KOPT-K1 (cell line): ENCODE data around the gene CALY.
A peak's percentile ranks its signal among the peaks of the same experiment; 100 is the strongest.

Experiments
- H3K27ac ChIP-seq: fragments of 200-600 bp; sonication (generic); 2 replicates; pipeline ENCODE4 v1.5.1; 2016; ENCODE audit warnings: antibody characterized with exemption, mild to moderate bottlenecking, low read depth, low read length; ENCODE audit not compliant: poor library complexity, severe bottlenecking
- H3K36me3 ChIP-seq: fragments of 200-600 bp; sonication (generic); 2 replicates; pipeline ENCODE4 v1.5.1; 2017; ENCODE audit warnings: antibody characterized with exemption, mild to moderate bottlenecking, low read length, moderate library complexity; ENCODE audit not compliant: insufficient read depth
- H3K9me3 ChIP-seq: fragments of 200-600 bp; sonication (generic); 2 replicates; pipeline ENCODE4 v1.5.1; 2017; ENCODE audit warnings: antibody characterized with exemption, low read length, mild to moderate bottlenecking; ENCODE audit not compliant: insufficient read depth, poor library complexity, severe bottlenecking

The CALY gene

GRCh38 chr10:133358925-133359310 lies 22.2 kb upstream of the CALY start:
- Histone ChIP-seq H3K9me3 (no peaks in the 10 kb centered on the region), H3K27ac (no peak overlapping the region), H3K36me3 (peaks cover 17% of the 10 kb centered on the region; the same call in 1 of the 2 replicates)

- no peak overlapping the region for H3K27ac ChIP-seq
- no peaks in the 10 kb centered on the region for H3K9me3 ChIP-seq
- peaks cover 17% of the 10 kb centered on the region; the same call in 1 of the 2 replicates for H3K36me3 ChIP-seq
Measured at GRCh38 chr10:133358162-133358924, 21.6 kb upstream of the CALY start.

GRCh38 chr10:133357285-133358161 lies 20.8 kb upstream of the CALY start, which contains the start of gene FUOM:
Gene FUOM (minus strand): TSS chr10:133358019. CDS start chr10:133358007, 12 bp downstream.
- Histone ChIP-seq H3K27ac (peak within 1 kb of the TSS; percentile 55), H3K9me3 (no peaks in the 10 kb centered on the region), H3K36me3 (peaks cover 10% of the 10 kb centered on the region; the same call in 1 of the 2 replicates)

DNA sequence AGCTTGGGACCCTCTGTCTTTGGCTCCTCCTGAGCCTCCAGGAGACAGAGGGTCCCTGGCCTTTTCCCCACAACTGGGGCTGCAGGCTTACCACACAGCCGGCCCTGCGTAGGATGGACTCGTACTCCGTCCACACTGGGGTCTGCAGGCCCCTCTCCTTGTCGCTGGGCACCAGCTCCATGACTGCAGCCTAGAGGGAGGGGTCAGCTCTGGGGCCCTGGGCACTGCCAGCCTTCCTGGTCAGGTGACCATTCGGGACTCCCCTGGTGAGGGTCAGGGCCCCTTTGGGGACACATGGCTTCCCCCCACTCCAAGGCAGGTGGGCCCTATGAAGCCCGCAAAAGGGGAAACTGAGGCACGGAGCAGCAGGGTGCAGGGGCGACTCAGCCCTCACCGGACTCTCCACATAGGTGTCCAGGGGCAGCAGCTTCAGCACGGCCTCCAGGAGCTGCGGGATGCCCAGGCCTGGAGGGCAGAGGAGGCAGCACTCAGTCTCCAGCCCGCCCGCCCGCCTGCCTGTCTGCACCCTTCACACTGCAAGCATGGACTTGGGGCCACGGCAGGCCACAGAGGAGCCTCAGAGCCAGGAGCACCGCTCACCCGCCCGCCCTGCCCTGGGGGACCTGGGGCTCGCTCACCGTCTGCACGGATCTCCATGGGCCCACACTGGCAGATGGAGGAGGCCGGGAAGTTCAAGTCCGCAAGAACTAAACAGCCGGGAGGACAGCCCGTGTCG lies 20.0 kb upstream of the CALY start:
- peaks cover 2% of the 10 kb centered on the region; the same call in 1 of the 2 replicates for H3K36me3 ChIP-seq
- H3K27ac ChIP-seq = no peak overlapping the region
- H3K9me3 ChIP-seq = no peaks in the 10 kb centered on the region

DNA sequence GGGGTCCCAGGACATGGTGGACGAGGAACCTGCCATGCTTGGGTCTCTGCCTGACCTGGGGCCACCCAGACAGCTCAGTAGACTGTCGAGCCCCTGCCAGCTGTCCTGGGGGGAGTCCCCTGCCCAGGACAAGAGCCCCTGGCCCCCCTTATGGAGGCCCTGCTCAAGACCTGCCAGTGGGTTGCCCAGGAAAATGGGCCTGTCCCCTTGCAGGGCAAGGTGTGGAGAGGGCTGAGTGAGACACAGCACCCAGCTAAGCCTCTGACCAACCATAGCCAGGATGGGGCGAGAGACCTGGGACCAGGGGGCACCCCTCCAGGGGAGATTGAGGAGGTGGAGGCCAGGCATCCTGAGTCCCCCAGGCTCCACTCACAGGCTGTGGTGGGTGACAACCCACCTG lies 19.3 kb upstream of the CALY start:
- Histone ChIP-seq H3K36me3 (no peaks in the 10 kb centered on the region), H3K27ac (no peak overlapping the region), H3K9me3 (no peaks in the 10 kb centered on the region)

GRCh38 chr10:133355266-133355665 lies 18.6 kb upstream of the CALY start:
- no peak overlapping the region for H3K27ac ChIP-seq
- no peaks in the 10 kb centered on the region for H3K36me3 ChIP-seq

DNA sequence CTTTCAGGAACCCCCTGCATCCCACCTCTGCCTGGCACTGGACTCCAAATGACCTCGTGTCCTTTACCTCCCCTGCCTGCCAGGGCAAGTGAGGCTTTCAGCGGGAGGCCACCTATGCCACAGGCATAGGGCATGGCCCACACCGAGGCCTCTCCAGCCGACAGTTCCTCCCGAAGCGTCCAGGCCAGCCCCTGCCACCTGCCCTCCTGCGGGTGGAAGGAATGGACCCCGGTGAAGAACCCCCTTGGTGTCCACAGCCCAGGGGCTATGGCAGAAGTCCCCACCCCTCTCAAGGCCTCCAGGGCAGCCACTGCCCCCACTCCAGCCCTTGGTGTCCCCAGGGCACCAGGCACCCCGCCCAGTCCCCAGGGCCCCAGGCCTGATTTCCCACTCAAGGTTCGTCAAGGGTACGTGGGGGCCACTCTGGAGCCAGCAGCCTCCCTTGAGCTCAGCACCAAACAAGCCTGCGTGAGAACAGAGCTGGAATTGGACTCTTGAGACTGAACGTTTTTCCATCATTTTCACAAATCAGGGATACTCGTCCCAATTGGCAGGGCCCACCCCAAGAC lies 18.1 kb upstream of the CALY start:
- Histone ChIP-seq H3K36me3 (no peaks in the 10 kb centered on the region), H3K9me3 (no peaks in the 10 kb centered on the region), H3K27ac (no peak overlapping the region)

More at GRCh38 chr10:133355266-133355665, 18.6 kb upstream of the CALY start:
- H3K9me3 ChIP-seq = no peaks in the 10 kb centered on the region

GRCh38 chr10:133353988-133354605 lies 17.4 kb upstream of the CALY start:
- Histone ChIP-seq H3K36me3 (no peaks in the 10 kb centered on the region), H3K27ac (no peak overlapping the region), H3K9me3 (no peaks in the 10 kb centered on the region)

DNA sequence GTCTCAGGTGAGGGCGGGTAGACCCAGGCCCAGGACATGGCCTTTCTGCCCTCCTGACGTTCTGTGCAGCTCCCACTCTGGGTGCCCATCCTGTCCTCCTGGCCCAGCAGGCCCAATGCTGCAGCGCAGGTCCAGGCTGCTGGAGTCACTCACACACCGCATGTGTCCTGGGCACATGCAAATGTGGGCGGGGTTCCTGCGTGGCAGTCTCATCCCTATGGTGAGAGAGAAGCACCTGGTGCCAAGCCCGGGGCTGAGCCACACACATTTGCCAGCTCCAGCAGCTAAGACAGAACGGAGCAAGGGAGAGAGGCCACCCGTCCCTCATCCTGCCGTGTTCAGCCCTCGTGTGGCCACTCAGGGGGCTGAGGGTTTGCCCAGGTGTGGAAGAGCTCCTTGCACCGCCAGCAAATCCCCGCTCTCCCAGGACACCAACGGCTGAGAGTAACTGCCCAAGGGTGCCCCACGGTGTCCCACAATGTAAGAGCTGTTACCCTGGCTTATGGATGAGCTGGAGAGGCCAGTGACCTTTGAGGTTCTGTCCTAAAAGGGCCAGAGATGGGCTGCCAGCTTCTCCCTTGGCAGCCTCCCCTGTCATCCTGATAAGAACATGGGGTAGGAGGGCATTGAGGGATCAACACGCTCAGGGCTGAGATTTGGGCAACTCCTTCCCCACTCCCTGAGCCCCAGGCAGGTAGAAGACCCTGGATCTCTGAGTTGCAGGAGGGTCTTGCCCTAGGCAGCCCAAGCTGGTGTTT lies 16.7 kb upstream of the CALY start:
- Histone ChIP-seq H3K9me3 (no peaks in the 10 kb centered on the region), H3K36me3 (no peaks in the 10 kb centered on the region)

DNA sequence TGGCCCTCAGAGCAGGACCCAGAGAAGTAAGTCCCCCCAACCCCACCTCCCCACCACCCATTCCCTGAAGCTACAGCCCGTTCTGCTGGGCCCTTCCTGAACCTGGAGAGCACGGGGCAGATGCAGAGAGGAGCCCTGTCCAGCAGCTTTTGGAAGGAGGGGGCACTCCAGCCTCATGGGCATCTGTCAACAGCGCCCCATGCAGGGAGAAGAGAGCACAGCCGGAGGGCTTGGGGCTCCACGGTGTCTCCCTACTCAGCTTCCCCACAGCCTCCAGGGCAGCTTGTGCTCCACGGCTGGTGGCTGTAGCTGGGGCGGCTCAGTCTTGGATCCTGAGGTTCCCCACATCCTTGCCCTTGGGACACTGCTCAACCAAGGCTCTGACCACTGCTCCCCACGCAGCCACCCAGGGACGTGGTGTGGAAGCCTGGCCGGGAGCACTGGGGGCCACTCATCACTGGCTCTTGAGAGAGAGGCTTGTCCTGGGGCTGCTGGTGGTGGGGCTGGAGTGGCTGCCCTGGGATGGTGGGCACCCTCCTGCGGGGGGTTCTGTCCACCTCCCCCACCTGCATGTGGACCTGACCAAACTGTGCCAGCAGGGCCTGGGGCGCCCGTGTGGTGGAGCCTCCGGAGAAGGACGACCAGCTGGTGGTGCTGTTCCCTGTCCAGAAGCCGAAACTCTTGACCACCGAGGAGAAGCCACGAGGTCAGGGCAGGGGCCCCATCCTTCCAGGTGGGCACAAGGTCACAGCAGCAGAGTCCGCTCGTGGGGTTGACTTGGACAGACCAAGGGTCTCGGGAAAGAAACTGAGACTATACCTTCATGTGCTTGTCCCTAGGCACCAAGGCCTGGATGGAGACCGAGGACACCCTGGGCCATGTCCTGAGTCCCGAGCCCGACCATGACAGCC lies 15.0 kb upstream of the CALY start:
- Histone ChIP-seq H3K36me3 (no peaks in the 10 kb centered on the region), H3K27ac (no peak overlapping the region)

More for the DNA sequence above, 16.7 kb upstream of the CALY start:
- no peak overlapping the region for H3K27ac ChIP-seq

DNA sequence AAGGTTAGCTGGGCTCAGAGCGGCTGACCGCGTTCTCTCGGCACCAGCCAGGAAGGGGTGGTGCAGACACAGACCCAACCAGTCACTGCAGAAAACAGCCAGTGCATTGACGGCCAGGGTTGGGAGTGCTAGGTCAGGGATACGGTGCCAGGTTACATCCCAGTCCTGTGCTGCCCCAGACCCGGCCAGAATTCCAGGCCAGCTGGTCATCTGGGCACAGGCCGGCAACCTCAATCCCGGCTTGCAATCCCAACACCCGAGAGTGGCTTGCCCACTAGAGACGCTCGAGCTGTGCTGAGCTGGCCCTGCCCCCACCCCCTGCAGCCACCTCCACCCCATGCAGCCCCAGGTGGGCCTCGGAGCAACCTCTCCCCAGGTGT lies 14.2 kb upstream of the CALY start:
- Histone ChIP-seq H3K36me3 (no peaks in the 10 kb centered on the region), H3K9me3 (no peaks in the 10 kb centered on the region), H3K27ac (no peak overlapping the region)

More for the DNA sequence above, 15.0 kb upstream of the CALY start:
- H3K9me3 ChIP-seq = no peaks in the 10 kb centered on the region

GRCh38 chr10:133350283-133350949 lies 13.7 kb upstream of the CALY start:
- no peaks in the 10 kb centered on the region for H3K9me3 ChIP-seq
- H3K27ac ChIP-seq = no peak overlapping the region
- H3K36me3 ChIP-seq = no peaks in the 10 kb centered on the region
